ENCODE results near the gene CMAS.
"Not testable (repeated sequence)": the region's sequence is repeated elsewhere in the genome, so short reads cannot be mapped to it uniquely, and the experiment has no call there.

- TF ChIP-seq, protein P1, sequence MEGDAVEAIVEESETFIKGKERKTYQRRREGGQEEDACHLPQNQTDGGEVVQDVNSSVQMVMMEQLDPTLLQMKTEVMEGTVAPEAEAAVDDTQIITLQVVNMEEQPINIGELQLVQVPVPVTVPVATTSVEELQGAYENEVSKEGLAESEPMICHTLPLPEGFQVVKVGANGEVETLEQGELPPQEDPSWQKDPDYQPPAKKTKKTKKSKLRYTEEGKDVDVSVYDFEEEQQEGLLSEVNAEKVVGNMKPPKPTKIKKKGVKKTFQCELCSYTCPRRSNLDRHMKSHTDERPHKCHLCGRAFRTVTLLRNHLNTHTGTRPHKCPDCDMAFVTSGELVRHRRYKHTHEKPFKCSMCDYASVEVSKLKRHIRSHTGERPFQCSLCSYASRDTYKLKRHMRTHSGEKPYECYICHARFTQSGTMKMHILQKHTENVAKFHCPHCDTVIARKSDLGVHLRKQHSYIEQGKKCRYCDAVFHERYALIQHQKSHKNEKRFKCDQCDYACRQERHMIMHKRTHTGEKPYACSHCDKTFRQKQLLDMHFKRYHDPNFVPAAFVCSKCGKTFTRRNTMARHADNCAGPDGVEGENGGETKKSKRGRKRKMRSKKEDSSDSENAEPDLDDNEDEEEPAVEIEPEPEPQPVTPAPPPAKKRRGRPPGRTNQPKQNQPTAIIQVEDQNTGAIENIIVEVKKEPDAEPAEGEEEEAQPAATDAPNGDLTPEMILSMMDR (IDR thresholded peaks at IDR 0.05; ENCODE audit: low read length) = not testable (repeated sequence)
- TF ChIP-seq EZH2 (optimal IDR thresholded peaks at IDR 0.05; ENCODE audit: low read depth, low read length); EZH2phosphoT487 (IDR thresholded peaks at IDR 0.05; ENCODE audit: low read length): not testable (repeated sequence)
These were observed 22.5 kb upstream of the CMAS start for GRCh38 chr12:22023489-22023888.
